H9 (cell line): ENCODE data around the gene C5orf46. TPM values are rescaled to one million over a fixed set of nuclear protein-coding genes. Genes with fewer than 3 reads are reported as not detected.

Source experiments
- DNase-seq: peaks from one replicate; pipeline ENCODE4 v3.0.0-alpha.2; 2017
- H2AFZ ChIP-seq: one replicate; pipeline ENCODE4 v1.6.1; 2013; ENCODE audit warnings: mild to moderate bottlenecking, low read length, control low read depth, moderate library complexity
- H2AK5ac ChIP-seq: 2 replicates; pipeline ENCODE4 v1.6.1; 2013; ENCODE audit warnings: low read length, control low read depth, mixed read lengths; ENCODE audit not compliant: insufficient read length
- H2BK120ac ChIP-seq: one replicate; pipeline ENCODE4 v1.6.1; 2013; ENCODE audit warnings: low read depth, mild to moderate bottlenecking, low read length, control low read depth, inconsistent platforms; ENCODE audit not compliant: poor library complexity, severe bottlenecking
- H2BK12ac ChIP-seq: 2 replicates; pipeline ENCODE4 v1.6.1; 2013; ENCODE audit warnings: low read length, control low read depth, mixed read lengths, low read depth; ENCODE audit not compliant: insufficient read length
- H2BK15ac ChIP-seq: 2 replicates; pipeline ENCODE4 v1.6.1; 2013; ENCODE audit warnings: low read depth, low read length, control low read depth
- H2BK20ac ChIP-seq: one replicate; pipeline ENCODE4 v1.6.1; 2013; ENCODE audit warnings: low read depth, mild to moderate bottlenecking, low read length, control low read depth, inconsistent platforms; ENCODE audit not compliant: poor library complexity, severe bottlenecking
- H2BK5ac ChIP-seq: 2 replicates; pipeline ENCODE4 v1.6.1; 2013; ENCODE audit warnings: low read length, control low read depth, mixed read lengths; ENCODE audit not compliant: insufficient read length
- H3K14ac ChIP-seq: 2 replicates; pipeline ENCODE4 v1.6.1; 2013; ENCODE audit warnings: low read length, control low read depth; ENCODE audit not compliant: insufficient read depth
- H3K18ac ChIP-seq: 2 replicates; pipeline ENCODE4 v1.6.1; 2013; ENCODE audit warnings: low read depth, mild to moderate bottlenecking, mixed read lengths, low read length, control low read depth; ENCODE audit not compliant: insufficient read length
- H3K23ac ChIP-seq: 2 replicates; pipeline ENCODE4 v1.6.1; 2013; ENCODE audit warnings: low read length, control low read depth, mixed read lengths, low read depth; ENCODE audit not compliant: insufficient read length
- H3K23me2 ChIP-seq: 2 replicates; pipeline ENCODE4 v1.6.1; 2013; ENCODE audit warnings: low read depth, mild to moderate bottlenecking, mixed read lengths, low read length, control low read depth; ENCODE audit not compliant: insufficient read length, poor library complexity, severe bottlenecking
- H3K27ac ChIP-seq: 2 replicates; pipeline ENCODE4 v1.5.1; 2013; ENCODE audit warnings: low read length, control low read depth, mixed read lengths, low read depth; ENCODE audit not compliant: insufficient read length
- H3K27me3 ChIP-seq: 2 replicates; pipeline ENCODE4 v1.6.1; 2013; ENCODE audit warnings: low read length, control low read depth, inconsistent platforms; ENCODE audit not compliant: insufficient read depth
- H3K4ac ChIP-seq: 2 replicates; pipeline ENCODE4 v1.6.1; 2013; ENCODE audit warnings: low read depth, mild to moderate bottlenecking, control low read depth, inconsistent platforms, low read length, moderate library complexity
- H3K4me1 ChIP-seq: 2 replicates; pipeline ENCODE4 v1.6.1; 2013; ENCODE audit warnings: low read length, control low read depth, inconsistent platforms; ENCODE audit not compliant: insufficient read depth
- H3K4me2 ChIP-seq: 2 replicates; pipeline ENCODE4 v1.6.1; 2013; ENCODE audit warnings: low read length, control low read depth, mixed read lengths; ENCODE audit not compliant: insufficient read length, insufficient read depth
- H3K56ac ChIP-seq: 2 replicates; pipeline ENCODE4 v1.6.1; 2013; ENCODE audit warnings: low read depth, mild to moderate bottlenecking, mixed read lengths, low read length, control low read depth; ENCODE audit not compliant: insufficient read length
- H3K79me1 ChIP-seq: 2 replicates; pipeline ENCODE4 v1.6.1; 2013; ENCODE audit warnings: low read depth, mild to moderate bottlenecking, moderate library complexity, low read length, control low read depth, inconsistent platforms; ENCODE audit not compliant: insufficient read depth, poor library complexity, severe bottlenecking
- H3K79me2 ChIP-seq: 2 replicates; pipeline ENCODE4 v1.6.1; 2013; ENCODE audit warnings: low read length, control low read depth, inconsistent platforms; ENCODE audit not compliant: insufficient read depth
- H3K9ac ChIP-seq: 2 replicates; pipeline ENCODE4 v1.6.1; 2013; ENCODE audit warnings: low read length, control low read depth, mixed read lengths; ENCODE audit not compliant: insufficient read length; ENCODE audit errors: extremely low read depth
- H3K9me3 ChIP-seq: one replicate; pipeline ENCODE4 v1.6.1; 2013; ENCODE audit warnings: low read depth, low read length, inconsistent platforms; ENCODE audit not compliant: control insufficient read depth
- H3T11ph ChIP-seq: one replicate; pipeline ENCODE4 v1.6.1; 2013; ENCODE audit warnings: mild to moderate bottlenecking, low read length, control low read depth, inconsistent platforms
- H4K20me1 ChIP-seq: one replicate; pipeline ENCODE4 v1.6.1; 2013; ENCODE audit not compliant: control insufficient read depth, insufficient read length, insufficient read depth
- H4K5ac ChIP-seq: 2 replicates; pipeline ENCODE4 v1.6.1; 2013; ENCODE audit warnings: low read depth, mild to moderate bottlenecking, mixed read lengths, low read length, control low read depth; ENCODE audit not compliant: insufficient read length
- H4K8ac ChIP-seq: replicated peaks from 2 replicates; pipeline ENCODE4 v1.6.1; 2013; ENCODE audit warnings: low read length, control low read depth, mixed read lengths, low read depth; ENCODE audit not compliant: insufficient read length
- H4K91ac ChIP-seq: 2 replicates; pipeline ENCODE4 v1.6.1; 2013; ENCODE audit warnings: low read depth, mild to moderate bottlenecking, moderate library complexity, mixed read lengths, low read length, control low read depth; ENCODE audit not compliant: insufficient read length
- H3K27ac Mint-ChIP-seq, 3 experiments: 2 replicates in 2 of 3; 3 replicates in 1 of 3; pipeline ENCODE4 v1.8.0; 2020 to 2021; ENCODE audit warnings: mixed read lengths in 3 of 3, mild to moderate bottlenecking in 1 of 3, moderate library complexity in 1 of 3
- H3K27me3 Mint-ChIP-seq: 2 replicates; pipeline ENCODE4 v1.8.0; 2021; ENCODE audit warnings: low read depth, mild to moderate bottlenecking, moderate library complexity, mixed read lengths
- H3K36me3 Mint-ChIP-seq, 3 experiments: 2 replicates in 2 of 3; 3 replicates in 1 of 3; pipeline ENCODE4 v1.8.0; 2020 to 2021; ENCODE audit warnings: low read depth in 3 of 3, mixed read lengths in 3 of 3; ENCODE audit not compliant: insufficient read depth in 1 of 3
- H3K4me1 Mint-ChIP-seq, 2 experiments: 2 replicates each; pipeline ENCODE4 v1.8.0; 2020; ENCODE audit warnings: mixed read lengths in 2 of 2
- H3K4me3 Mint-ChIP-seq, 2 experiments: 2 replicates in 1 of 2; 3 replicates in 1 of 2; pipeline ENCODE4 v1.8.0; 2020 to 2021; ENCODE audit warnings: mild to moderate bottlenecking in 2 of 2, mixed read lengths in 2 of 2, moderate library complexity in 1 of 2
- H3K9me3 Mint-ChIP-seq, 2 experiments: 2 replicates in 1 of 2; 3 replicates in 1 of 2; pipeline ENCODE4 v1.8.0; 2020; ENCODE audit warnings: mild to moderate bottlenecking in 2 of 2, mixed read lengths in 2 of 2, moderate library complexity in 1 of 2
- CTCF ChIP-seq: fragments of 200-600 bp; sonication (generic); conservative IDR thresholded peaks from 3 replicates; pipeline ENCODE4 v1.8.0; 2021; ENCODE audit warnings: antibody characterized with exemption, mild to moderate bottlenecking
- total RNA-seq: library from RNA; stranded (reverse); gene quantifications from 2 replicates; pipeline ENCODE4 v1.2.1, GENCODE V29; 2021

Gene C5orf46
- total RNA-seq, 1 experiment from 2014 or later = not detected

DNA sequence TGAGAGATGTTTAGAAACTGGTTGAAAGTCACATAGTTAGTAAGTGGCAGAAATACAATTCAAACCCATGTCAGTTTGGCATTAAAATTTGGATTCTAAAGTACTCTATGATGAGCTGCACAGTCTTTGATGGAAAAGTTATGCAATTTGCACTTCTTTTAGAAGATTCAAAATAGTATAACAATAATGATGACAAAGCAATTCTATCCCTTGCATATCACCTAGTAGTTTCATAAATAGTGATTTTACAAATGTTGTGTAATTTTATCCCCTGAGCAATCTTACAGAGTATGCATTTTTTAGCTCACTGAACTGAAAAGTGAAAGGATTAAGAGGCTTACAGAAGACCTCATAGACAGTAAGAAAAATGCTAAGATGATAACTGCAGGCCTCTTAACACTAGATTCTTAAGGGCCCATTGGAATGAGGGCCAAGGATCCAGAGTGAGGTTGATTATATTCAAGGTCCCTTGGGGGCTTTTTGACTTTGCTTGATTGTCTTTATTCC, 3.7 kb downstream of the C5orf46 start:
- no peak overlapping the region for H3K27ac Mint-ChIP-seq
- no peak overlapping the region for H3K4ac ChIP-seq

More for the DNA sequence above, 3.7 kb downstream of the C5orf46 start:
- H4K8ac ChIP-seq = no peak overlapping the region
- no peak overlapping the region for H3T11ph ChIP-seq
- H2AK5ac ChIP-seq = no peak overlapping the region
- H3K9me3 ChIP-seq = no peaks in the 10 kb centered on the region
- Mint-ChIP-seq H3K4me3 (no peak overlapping the region), H3K36me3 (no peaks in the 10 kb centered on the region), H3K4me1 (peaks cover 11% of the 10 kb centered on the region in 2 experiments), H3K9me3 (no peaks in the 10 kb centered on the region), H3K27me3 (no peaks in the 10 kb centered on the region)
- no peaks in the 10 kb centered on the region for H3K79me1 ChIP-seq
- H3K79me2 ChIP-seq = no peaks in the 10 kb centered on the region
- H3K27me3 ChIP-seq = no peaks in the 10 kb centered on the region
- no peaks in the 10 kb centered on the region for H3K23me2 ChIP-seq
- H3K4me2 ChIP-seq = no peak overlapping the region
- TF ChIP-seq CTCF = no peak
- no peak overlapping the region for H2BK120ac ChIP-seq
- no peak overlapping the region for H3K56ac ChIP-seq
- no peak overlapping the region for H2BK20ac ChIP-seq
- no peak overlapping the region for H2BK12ac ChIP-seq
- H3K18ac ChIP-seq = no peak overlapping the region
- H3K27ac ChIP-seq = no peak overlapping the region
- H4K20me1 ChIP-seq = peaks cover 6% of the 10 kb centered on the region
- H3K4me1 ChIP-seq = no peaks in the 10 kb centered on the region
- H2AFZ ChIP-seq = no peak overlapping the region
- no peak overlapping the region for H2BK15ac ChIP-seq
- no peak for DNase-seq
- no peak overlapping the region for H3K9ac ChIP-seq
- H3K14ac ChIP-seq = no peak overlapping the region
- H4K91ac ChIP-seq = no peak overlapping the region
- H4K5ac ChIP-seq = no peak overlapping the region
- no peak overlapping the region for H2BK5ac ChIP-seq
- no peak overlapping the region for H3K23ac ChIP-seq
